HG02623 (cell line): ENCODE data around the gene MESP1.

Experiments used
- ATAC-seq: cut with Tn5 transposase; IDR thresholded peaks from one replicate; pipeline ENCODE4 v1.9.1; 2021; ENCODE audit warnings: moderate library complexity; ENCODE audit not compliant: unreplicated experiment

The MESP1 gene

DNA sequence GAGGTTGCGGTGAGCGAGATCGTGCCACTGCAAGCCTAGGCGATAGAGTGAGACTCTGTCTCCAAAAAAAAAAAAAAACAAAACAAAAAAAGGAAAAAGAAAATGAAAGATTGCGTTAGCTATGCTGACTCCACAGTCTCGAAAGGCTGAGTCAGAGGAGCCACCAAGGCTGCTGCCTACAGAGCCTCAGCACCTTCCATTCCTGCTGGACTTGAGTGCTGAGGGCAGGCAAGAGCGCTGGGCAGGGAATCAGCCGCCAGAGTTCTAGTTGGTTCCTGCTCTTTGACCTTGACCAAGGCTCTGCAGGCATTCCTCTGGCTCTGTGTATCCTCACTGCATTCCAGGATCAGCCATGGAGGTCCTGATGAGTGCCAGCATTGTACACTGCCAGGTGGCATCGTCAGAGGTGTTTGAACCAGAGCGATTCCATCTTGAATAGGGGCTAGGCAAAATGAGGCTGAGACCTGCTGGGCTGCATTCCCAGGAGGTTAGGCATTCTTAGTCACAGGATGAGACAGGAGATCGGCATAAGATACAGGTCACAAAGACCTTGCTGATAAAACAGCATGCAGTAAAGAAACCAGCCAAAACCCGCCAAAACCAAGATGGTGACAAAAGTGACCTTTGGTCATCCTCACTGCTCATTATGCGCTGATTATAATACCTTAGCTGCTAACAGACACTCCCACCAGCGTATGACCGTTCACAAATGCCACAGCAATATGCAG is 31.0 kb upstream of the MESP1 start:
- no peak for ATAC-seq

DNA sequence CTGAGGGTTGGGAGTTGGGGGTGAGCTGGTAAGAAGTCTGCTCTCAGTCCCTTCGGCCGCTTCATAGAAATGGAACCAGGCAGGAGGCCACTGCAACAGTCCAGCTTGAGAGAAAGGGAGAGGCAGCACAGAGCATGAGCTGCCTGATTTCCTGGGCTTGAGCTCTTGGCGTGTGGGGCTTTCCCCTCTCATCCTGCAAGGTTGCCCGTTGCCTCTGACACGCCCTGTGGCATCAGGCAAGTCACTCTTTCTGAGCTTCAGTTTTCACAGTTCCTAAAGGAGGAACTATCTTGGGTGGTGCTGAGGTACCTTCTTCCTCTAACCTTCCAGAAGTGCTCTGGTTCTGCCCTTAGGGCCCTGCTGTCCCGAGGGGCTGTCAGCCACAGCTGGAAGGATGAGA is 30.0 kb upstream of the MESP1 start:
- ATAC-seq, result no peak

DNA sequence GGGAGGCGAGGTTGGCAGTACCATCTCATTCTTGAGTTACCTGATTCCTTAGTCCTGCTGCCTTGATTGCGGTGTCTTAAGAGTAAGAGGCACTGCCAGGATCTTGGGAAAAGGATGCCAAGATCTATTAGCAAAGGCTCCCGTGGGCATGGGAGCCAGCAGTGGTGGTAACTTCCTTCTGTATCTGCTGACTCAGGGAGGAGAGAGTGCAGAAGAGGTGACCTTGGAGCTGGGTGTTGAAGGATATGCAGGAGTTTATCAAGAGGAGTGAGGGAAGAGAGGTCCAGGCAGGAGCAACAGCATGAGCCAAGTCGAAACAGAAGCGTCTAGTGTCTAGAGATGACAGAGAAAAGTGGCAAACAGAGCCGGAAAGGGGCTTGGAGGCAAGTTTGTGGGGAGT is 29.6 kb upstream of the MESP1 start:
- ATAC-seq, result no peak

DNA sequence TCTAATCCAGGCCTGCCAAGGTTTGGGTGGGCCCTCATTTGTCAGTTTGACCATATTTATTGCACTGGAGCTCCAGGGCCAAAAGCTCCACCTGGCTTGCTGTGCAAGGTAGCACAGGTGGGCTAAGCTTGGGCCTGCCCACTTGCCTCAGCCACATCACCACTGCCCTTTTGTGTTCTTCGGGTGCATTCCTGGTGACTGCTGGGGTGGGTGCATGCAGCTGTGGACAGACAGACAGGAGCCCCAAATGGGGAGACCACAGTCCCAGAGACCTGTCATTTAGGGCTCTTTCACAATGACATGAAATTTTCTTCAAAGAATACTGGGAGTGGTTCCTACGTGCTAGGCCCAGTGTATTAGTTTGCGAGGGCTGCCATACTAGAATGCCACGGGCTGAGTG is 27.8 kb upstream of the MESP1 start:
- ATAC-seq, result no peak

DNA sequence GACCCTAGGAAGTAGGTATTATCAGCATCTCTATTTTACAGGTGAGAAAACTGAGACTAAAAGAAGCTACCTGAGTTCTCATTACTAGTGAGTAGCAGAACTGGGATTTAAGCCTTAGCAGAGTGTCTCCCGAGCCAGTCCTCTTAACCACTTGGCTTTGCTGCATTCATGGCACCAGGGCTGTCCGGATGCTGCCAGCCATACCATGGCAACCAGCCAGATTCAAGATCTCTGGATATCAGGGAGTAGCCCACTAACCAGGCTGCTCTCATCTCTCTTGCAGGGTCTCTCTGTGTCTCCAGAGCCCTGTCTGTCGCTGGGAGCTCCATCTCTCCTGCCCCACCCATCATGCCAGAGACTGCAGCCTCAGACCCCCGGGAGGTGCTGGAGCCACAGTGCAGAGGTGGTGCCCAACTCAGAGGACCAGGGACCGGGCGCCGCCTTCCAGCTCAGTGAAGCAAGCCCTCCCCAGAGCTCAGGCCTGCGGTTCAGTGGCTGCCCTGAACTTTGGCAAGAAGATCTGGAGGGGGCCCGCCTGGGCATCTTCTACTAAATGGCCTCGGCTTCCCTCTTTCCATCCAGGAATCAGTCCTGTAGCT is 26.8 kb upstream of the MESP1 start:
- no peak for ATAC-seq

DNA sequence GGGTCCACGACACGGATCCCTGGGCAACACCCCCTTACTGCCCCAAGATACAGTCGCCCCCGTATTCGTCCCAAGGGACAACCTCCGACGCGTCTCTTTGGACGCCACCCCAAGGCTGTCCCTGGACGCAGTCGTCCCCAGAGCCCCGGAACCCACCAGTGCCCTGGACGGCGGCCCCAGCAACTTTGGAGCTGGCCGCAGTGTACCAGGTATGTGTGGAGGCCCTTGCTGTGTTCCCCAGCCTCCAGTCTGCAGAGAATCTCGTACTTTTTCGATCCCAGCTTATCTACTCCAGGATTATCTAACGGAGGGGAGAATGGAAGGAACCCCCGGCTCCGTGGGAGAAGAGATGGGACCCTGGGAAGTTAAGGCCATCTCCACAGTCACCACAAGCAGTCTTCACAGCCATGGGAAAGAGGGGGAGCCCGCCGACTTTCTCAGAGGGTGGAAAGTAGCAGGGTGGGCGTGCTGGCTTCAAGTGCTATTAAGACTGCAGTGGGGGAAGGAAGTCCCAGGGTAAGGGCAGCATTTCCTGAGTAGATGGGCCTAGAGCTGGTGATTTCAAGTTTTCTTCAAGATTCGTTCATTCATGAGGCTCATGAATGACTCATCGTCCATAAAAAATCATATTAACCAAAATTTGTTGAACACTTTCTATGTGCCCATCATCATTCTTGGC is 26.2 kb upstream of the MESP1 start:
- no peak for ATAC-seq

DNA sequence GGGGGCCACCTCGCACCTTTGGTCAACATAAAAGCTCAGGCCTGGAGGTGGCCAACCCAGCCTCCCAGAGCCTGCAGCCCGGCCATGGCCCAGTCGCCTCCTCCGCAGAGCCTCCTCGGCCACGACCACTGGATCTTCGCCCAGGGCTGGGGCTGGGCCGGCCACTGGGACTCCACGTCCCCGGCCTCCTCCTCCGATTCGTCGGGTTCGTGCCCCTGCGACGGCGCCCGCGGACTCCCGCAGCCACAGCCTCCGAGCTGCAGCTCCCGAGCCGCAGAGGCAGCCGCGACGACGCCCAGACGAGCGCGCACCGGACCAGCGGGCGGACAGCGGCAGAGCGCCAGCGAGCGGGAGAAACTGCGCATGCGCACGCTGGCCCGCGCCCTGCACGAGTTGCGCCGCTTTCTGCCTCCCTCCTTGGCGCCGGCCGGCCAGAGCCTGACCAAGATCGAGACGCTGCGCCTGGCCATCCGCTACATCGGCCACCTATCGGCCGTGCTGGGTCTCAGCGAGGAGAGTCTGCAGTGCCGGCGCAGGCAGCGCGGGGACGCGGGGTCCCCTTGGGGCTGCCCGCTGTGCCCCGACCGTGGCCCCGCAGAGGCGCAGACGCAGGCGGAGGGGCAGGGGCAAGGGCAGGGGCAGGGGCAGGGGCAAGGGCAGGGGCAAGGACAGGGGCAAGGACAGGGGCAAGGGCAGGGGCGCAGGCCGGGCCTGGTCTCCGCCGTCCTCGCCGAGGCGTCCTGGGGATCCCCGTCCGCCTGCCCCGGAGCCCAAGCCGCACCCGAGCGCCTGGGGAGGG is 25.4 kb upstream of the MESP1 start, which contains the start of gene MESP2:
Gene MESP2 (plus strand): TSS at position 59 of the 799 bp plus-strand sequence. CDS start 26 bp downstream, at position 85.
- ATAC-seq, result no peak

DNA sequence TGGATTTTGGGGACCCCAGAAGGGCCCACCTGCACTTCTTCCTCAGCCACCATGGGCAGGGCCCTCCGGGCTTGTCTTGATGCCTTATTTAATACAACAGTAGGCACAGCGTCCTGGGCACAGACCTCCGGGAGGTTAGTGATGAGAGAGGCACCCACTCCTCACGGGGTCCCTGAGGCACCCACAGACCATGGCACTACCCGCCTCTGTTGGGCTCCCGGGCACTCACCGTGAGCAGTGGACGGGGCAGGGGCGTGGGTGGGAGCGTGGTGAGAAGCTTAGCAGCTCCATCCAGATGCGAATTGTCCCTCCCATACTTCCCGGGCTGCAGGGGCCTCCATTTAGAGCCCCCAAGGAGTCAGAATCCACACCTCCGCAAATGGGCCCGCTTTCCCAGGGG is 24.8 kb upstream of the MESP1 start:
- ATAC-seq, result no peak

DNA sequence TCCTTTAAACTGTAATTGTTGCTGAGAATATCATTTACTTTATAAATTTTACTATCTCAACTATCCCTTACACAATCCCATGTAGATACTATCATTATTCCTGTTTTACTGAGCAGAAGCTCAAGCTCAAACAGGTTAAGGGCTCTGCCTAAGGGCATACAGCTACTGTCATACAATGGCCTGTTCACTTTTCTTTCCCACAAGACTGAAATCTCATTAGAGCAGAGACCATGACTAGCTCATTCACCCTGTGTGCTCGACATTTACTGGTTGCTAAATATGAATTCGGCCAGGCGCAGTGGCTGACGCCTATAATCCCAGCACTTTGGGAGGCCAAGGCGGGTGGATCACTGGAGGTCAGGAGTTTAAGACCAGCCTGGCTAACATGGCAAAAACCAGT is 23.4 kb upstream of the MESP1 start:
- ATAC-seq, result no peak

DNA sequence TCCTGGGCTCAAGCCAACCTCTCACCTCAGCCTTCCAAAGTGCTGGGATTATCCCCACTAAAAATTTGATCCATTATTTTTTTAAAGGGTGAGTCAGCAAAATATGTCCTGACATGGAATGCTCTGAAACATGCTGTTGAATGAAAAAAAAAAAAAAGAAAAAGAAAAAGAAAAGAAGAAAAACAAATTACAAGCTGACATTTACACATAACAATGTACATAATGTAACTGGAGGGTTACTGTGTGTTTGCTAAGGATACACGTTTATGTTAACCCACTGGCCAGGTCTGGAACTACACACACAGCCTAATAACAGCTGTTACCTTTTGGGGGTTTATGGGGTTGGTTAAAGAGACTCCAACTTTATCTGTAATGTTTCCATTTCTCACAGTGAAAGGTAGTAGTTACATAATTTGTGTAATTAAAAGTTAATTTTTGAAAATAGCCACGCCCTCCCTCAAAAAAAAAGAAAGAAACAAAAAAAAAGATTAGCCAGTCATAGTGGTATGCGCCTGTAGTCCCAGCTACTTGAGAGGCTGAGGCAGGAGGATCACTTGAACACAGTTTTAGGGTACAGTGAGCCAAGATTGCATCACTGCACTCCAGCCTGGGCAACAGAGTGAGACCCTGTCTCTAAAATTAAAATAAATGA is 22.0 kb upstream of the MESP1 start:
- ATAC-seq, result no peak

DNA sequence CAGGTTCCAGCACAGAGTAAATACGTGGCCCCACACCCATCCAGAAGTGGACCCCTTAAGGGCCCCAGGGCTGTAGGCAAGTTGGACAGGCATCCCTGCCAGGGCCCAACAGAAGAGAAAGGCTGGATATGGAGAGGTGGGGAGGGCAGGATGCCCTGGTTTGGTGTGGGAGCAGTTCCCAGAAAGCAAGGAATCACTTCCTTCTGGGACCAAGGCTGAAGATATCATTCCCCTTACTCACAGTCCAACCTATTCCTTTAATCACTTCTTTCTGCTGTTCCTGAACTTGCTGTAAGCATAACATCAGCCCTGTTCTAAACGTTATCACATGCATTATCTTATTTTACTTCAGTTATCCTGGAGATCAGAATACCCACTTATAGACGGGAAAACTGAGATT is 19.0 kb upstream of the MESP1 start:
- no peak for ATAC-seq

DNA sequence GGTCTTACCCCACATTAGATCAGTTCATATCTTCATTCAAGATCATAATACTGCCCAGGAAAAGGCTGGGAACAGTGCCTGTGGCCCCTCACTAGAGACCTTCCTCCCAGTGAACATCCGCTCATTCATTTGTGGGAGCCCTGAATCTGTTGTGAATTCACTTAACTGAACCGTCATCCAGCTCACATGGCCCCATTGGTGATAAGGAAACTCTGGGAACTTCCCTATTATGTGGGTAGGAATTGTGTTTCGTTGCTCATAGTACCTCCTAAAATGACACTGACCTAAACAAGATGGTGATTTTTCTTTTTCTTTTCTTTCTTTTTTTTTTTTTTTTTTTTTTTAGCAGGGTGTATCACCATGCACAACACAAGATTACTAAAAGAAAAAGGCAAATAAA is 18.3 kb upstream of the MESP1 start:
- ATAC-seq, result no peak

DNA sequence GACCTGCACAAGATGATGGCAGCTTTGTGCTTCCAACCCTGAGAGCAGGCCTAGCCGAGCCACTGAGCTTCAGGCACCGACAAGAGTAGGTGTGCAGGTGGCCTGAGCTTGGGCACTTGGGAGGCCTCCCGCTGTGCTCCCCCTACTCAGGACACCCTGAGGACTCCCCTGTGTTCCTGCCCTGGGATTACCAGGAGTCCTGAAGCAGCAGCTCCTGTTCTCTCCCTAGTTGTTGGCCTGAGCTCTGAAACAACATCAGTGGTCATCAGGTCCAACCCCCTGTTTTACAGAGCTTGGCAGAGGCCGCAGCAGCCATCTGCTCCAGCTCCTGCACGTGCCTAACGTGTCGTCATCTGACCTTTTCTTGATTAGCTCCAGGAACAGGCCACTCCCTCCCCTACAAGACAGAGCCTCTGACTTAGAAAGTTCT is 17.0 kb upstream of the MESP1 start:
- ATAC-seq, result no peak

DNA sequence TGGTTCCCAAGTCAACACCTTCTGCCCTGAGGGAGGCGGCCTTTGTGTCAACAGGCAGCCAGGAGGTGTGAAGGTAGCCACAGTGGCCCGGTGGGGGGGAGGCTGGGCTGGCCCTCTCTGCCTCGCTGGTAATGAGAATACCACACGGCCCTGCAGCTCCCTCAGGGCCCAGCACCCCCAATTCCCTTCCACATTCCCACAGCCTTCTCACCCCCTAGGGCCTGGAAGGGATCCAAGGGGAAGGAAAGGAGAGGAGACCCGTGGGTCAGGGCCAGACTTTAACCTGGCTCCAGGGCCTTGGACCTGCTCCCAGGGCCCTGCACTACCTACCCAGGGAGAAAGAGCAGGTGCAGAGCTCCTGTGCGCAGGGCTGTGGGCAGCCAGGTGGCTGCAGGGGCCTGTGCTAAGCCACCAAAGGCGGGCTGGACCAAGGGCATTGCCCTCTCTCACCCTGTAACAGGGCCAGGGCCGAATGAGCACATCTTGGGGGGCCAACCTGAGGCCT is 16.4 kb upstream of the MESP1 start:
- no peak for ATAC-seq

DNA sequence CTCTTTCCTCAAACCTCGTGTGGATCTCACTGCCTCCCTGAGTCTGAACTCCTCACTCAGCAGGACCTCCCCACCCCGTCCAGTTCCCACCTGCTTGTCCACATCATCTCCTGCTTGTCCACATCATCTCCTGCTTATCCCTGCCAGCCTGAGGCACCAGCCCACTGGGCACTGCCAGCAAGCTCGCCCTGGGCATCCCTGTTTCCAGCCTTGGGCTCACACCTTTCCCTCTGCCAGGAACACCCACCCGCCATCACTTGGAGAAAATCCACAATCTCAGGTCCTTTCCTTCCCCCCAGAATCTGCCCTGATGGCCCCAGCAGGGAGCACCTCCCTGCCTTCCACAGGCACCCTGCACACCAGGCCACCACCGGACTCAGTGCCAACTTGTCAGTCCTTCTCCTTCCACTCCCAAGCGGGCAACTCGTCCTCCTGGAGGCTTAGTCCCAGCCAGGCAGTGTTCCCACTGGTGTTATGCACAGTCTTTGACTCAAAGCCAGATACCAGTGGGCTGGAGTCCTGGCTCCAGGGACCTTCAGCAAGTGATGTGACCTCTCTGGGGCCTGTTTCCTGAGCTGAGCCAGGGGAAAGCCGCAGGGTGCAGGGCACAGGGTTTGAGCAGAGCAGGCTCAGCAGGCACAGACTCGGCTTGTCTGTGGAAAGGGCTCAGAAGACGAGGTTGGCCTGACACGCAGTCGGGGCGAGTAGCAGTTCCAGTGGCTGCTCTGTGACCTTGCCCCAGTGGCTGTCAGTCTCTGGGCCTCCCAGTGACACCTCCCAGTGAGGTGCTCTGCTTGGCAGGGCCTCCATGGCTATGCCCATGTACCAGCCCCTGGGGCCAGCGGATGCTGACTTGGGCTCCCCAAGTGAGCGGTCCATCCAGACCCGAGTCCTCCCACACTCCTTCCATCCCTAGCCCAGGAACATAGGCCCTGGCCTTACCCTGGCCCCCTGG is 15.6 kb upstream of the MESP1 start:
- ATAC-seq, result no peak

DNA sequence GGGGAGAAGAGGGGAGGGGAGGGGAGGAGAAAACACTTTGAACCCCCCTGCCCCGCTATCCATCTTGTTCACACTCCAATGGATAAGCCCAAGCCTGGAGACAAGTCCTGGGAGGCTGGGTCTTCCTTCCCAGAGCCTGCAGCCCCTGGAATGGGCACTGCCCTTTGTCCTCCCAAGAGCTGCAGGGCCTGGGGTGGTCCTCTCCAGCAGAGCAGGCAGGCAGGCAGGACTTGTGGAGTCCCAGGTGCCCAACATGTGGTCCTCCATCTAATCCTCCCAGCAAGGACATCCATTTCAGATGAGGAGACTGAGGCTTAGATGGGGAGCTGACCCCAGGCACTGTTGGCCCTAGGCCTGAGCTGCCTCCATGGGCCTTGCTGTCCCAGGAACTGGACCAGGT is 14.6 kb upstream of the MESP1 start:
- ATAC-seq, result no peak

DNA sequence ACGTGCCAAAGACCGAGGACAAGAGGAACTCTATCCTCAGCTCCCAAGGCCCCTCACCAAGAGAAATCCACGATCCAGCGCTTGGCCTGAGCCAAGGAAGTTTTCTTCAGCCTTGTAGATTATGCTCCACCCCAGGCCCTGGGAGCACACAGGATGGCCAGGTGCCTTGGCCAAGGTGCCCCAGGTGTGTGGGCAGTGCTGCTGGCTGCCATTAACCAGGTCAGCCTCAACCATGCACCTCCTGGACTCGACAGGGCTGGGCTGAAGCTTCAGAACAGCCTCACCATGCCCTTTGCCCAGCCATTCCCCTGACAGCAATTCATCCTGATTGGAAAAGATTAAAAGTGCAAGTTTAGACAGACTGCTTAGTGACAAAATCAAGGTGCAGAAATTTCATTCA is 10.9 kb upstream of the MESP1 start:
- no peak for ATAC-seq

DNA sequence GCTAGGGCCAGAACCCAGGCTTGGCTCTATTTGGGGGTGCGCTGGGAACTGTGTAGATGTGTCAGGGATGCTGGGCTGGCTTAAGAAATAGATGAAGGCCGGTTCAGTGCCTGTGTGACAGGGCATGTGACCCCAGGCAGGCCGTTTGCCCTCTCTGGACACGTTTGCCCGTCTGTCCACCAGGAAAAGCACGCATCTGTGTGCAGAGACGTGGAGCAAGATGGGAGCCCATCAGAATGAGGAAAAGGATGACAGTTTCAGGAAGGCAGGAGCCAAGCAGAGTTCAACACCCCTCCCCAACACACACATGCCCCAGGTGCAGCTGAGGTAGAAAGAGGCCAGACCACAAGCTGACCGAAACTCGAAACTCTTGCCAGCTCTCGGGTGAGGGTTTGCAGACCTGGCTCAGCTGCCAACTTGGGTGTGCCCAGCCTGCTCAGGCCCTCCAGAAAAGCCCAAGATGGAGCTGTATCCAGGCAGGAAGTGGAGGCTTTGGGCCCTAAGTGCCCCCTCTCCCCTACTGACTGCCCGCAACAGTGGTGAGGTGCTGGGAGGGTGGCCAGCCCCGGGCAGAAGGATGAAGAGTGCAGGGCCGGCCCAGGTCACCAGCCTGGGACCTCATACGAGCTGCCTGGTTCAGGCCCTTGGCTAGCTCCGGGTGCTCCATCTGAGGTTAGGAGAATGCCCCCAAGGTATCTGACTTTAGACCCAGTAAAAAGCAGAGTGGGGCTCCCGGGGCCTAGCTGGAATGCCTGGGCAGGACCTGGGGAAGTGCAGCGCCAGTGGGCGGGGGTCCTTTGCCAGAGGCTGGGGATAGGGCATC is 10.2 kb upstream of the MESP1 start:
- ATAC-seq, result no peak
